GM12891 (cell line): ENCODE measurements around the gene CPEB2.

ENCODE experiments used
- DNase-seq: peaks from one replicate; pipeline ENCODE4 v3.0.0; 2011; ENCODE audit warnings: low spot score; ENCODE audit not compliant: insufficient read length
- FAIRE-seq: peaks from 2 replicates; lab custom pipeline; 2011; peaks lifted over from hg19 to GRCh38; lab: Jason Lieb, UNC
- PAX5 ChIP-seq: IDR thresholded peaks from 2 replicates; pipeline ENCODE4 v1.6.1; 2011; ENCODE audit warnings: low read length, moderate library complexity, mild to moderate bottlenecking; ENCODE audit not compliant: insufficient read depth, severe bottlenecking
- POLR2A ChIP-seq: IDR thresholded peaks from 2 replicates; pipeline ENCODE4 v1.6.1; 2011; ENCODE audit warnings: low read depth, low read length, control low read depth
- POLR2AphosphoS5 ChIP-seq: IDR thresholded peaks from 2 replicates; pipeline ENCODE4 v1.6.1; 2011; ENCODE audit warnings: low read depth, low read length, control low read depth
- POU2F2 ChIP-seq: IDR thresholded peaks from 2 replicates; pipeline ENCODE4 v1.6.1; 2011; ENCODE audit warnings: low read depth, mild to moderate bottlenecking, control low read depth, low read length, moderate library complexity
- SPI1 ChIP-seq: IDR thresholded peaks from 2 replicates; pipeline ENCODE4 v1.6.1; 2011; ENCODE audit warnings: low read depth, low read length, control low read depth
- TAF1 ChIP-seq: IDR thresholded peaks from 2 replicates; pipeline ENCODE4 v1.6.1; 2011; ENCODE audit warnings: low read depth, low read length, control low read depth

CPEB2 gene

DNA sequence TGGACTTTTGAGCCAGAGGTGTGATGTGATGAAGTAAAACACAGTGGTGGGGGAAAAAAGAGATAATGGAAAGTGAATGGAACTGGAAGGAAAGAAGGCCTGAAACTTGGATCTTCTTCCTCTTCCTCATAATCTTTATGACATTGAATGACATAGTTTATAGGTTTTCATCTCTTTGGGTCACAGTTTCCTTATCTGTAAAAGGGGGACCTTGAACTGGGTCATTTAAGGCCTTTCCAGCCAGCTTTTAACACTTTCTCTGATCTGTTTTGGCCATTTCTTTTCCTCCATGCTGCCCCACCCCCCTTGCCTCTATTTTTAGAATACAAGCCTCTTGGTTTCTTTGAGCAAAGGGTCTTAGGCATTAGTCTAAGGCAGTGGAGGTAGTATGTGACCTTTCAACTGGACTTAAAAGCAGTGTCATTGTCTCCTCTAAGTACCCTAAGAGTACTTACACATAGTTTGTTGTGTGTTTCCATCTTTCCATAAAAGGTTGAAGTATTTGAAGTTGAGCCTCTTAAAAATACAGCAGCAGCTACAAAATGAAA, 7.8 kb downstream of the CPEB2 start:
- FAIRE-seq (no peak), DNase-seq (no peak)

DNA sequence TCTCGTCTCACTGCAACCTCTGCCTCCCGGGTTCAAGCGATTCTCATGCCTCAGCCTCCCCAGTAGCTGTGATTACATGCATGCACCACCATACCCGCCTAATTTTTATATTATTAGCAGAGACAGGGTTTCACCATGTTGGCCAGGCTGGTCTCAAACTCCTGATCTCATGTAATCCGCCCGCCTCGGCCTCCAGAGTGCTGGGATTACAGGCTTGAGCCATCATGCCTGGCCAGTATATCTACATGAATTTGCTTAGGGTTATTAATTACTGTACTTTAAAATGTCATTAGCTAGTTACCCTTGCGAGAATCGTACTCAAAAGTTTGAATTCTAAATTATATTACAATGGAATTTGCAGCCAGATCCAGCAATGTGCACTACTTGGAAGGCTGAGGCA, 8.9 kb downstream of the CPEB2 start:
- DNase-seq (no peak), FAIRE-seq (no peak)
- TF ChIP-seq POU2F2 (no peak), POLR2A (no peak), POLR2AphosphoS5 (no peak), PAX5 (no peak)

More for the DNA sequence above, 7.8 kb downstream of the CPEB2 start:
- TF ChIP-seq SPI1 (no peak), POLR2AphosphoS5 (no peak)

GRCh38 chr4:15012017-15012788, 9.9 kb downstream of the CPEB2 start:
- DNase-seq = no peak
- TF ChIP-seq POLR2AphosphoS5 (no peak), PAX5 (no peak), POU2F2 (no peak), POLR2A (no peak), SPI1 (no peak), TAF1 (no peak)
- no peak for FAIRE-seq

DNA sequence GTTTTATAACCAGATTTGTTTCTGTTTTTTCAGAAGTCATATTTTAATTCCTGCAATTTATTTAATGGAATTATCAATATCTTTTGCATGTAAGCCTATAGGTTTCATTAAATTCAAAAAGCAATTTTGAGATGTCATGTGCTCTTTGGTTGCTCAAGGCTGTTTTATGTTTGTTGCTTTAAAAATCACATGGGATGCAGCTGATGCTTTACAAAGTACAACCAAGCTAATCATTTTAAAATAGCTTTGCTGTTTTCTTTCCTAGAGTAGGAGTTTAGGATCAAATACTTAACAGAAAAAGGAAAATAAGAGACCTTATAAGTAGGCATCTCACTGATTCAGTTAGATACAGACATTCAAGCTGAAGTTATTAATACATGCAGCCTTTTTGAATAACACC, 11.3 kb downstream of the CPEB2 start:
- FAIRE-seq (no peak), DNase-seq (no peak)
- no peak for TF ChIP-seq POU2F2
- TF ChIP-seq TAF1 = no peak
- TF ChIP-seq PAX5 = no peak
- TF ChIP-seq POLR2A = no peak
- TF ChIP-seq SPI1 = no peak
- TF ChIP-seq POLR2AphosphoS5 = no peak

GRCh38 chr4:15015170-15015569, 12.9 kb downstream of the CPEB2 start:
- FAIRE-seq (no peak), DNase-seq (no peak)
- TF ChIP-seq TAF1 (no peak), POU2F2 (no peak), PAX5 (no peak), SPI1 (no peak), POLR2AphosphoS5 (no peak), POLR2A (no peak)

DNA sequence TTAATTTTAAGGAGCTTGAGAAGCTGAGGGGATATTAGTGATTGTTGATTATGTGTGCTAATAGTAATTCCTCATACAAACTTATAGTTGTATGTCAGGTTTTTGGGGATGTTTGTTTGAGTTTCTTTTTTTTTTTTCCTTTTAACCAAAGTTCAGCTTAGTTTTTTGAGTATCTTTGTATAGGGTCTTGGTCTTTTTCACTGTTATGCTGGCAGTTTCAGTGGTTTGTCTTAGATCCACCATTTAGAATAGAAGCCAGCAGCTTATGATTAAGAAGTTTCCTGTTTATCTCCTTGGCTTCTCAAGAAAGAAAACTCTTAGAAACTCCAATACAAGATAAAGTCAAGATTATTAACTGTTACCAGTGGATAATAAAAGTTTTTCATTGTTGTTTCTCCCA, 16.1 kb downstream of the CPEB2 start:
- FAIRE-seq = no peak
- no peak for DNase-seq
- no peak for TF ChIP-seq PAX5
- TF ChIP-seq POLR2AphosphoS5 = no peak
- TF ChIP-seq POLR2A = no peak
- no peak for TF ChIP-seq SPI1
- no peak for TF ChIP-seq TAF1
- no peak for TF ChIP-seq POU2F2

DNA sequence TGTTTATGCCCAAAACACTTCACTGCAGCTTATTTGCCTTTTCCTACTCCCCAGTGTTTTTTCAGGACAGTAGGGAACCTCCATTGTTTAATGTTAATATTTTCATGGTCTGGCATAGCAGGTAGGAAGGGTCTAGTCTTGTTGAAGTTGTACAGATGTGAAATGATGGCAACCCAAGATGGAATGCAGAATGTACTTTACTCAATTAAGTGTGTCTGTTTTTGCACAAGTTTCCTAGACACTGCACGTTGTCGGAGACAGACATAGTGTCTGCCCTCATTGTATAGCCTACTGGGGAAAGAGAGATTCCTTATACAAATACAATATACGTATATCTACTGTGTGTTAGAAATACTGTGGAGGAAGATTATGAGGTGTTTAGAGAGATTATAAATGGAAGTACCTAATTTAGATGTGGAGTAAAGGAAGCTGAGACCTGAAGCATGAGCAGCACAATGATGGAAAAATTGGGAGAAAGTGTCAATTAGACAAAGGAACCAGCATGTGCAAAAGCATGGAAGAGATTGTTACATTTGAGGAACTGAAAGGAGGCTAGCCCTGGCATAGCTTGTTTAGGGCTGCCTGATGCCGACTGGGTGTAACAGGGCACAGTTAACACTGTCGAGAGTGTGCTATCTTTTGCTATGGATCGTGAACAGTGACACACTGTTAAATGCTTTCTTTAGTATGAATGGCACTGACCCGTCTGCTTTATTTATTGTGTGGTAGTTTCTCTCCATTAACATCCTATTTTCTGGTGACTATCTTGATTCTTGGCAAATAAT, 18.4 kb downstream of the CPEB2 start:
- FAIRE-seq = peak; percentile 64
- DNase-seq = no peak
- TF ChIP-seq POLR2A (no peak), TAF1 (no peak), POU2F2 (no peak), SPI1 (peak; percentile 90)

- DNase-seq = no peak
- FAIRE-seq = no peak
- TF ChIP-seq POU2F2 (no peak), PAX5 (no peak), SPI1 (no peak), TAF1 (no peak), POLR2A (no peak), POLR2AphosphoS5 (no peak)
Measured at GRCh38 chr4:15021311-15021710, 19.0 kb downstream of the CPEB2 start.

DNA sequence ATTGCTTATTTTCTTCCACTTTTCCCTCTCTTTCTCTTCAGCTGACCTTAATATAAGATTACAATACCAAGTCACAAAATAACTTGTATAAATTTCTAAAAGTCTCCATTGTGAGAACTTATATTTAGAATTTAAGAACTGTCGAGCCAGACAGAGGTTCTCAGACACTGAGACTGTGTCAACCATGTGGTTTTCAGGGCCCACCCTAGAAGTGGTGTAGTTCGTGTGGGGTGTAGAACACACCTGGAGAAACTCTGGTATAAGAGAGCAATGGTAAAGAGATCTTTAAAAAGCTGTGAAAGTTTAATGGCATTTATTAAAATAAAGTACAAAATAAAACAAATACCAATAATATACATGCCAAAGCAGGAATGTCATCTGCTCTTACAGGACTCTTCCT, 19.7 kb downstream of the CPEB2 start:
- TF ChIP-seq POLR2AphosphoS5 = no peak
- no peak for TF ChIP-seq SPI1
- TF ChIP-seq TAF1 = no peak
- no peak for TF ChIP-seq PAX5
- no peak for TF ChIP-seq POLR2A
- TF ChIP-seq POU2F2 = no peak
- no peak for FAIRE-seq
- no peak for DNase-seq
